ENCODE measurements around the gene CEACAM7.

- TF ChIP-seq MAX (CRISPR knock-in tag; IDR thresholded peaks at IDR 0.05), result no peak
- TF ChIP-seq ZBTB43 (CRISPR knock-in tag; IDR thresholded peaks at IDR 0.05), result no peak
- no peak for TF ChIP-seq CTCF (IDR thresholded peaks at IDR 0.05)
- no peak for TF ChIP-seq NFE2L1 (CRISPR knock-in tag; IDR thresholded peaks at IDR 0.05)
- no peak for TF ChIP-seq MXD4 (CRISPR knock-in tag; IDR thresholded peaks at IDR 0.05; ENCODE audit: borderline replicate concordance)
- no peak for TF ChIP-seq FOXJ3 (CRISPR knock-in tag; IDR thresholded peaks at IDR 0.05; ENCODE audit: borderline replicate concordance)
- TF ChIP-seq ESRRA (CRISPR knock-in tag; IDR thresholded peaks at IDR 0.05; ENCODE audit: borderline replicate concordance), result no peak
- TF ChIP-seq NR3C1 (CRISPR knock-in tag; conservative IDR thresholded peaks at IDR 0.05; ENCODE audit: low read depth), result no peak
- TF ChIP-seq CREB1 (CRISPR knock-in tag; IDR thresholded peaks at IDR 0.05), result no peak
- no peak for TF ChIP-seq FOXK1 (CRISPR knock-in tag; IDR thresholded peaks at IDR 0.05)
- no peak for TF ChIP-seq CBFB (CRISPR knock-in tag; IDR thresholded peaks at IDR 0.05; ENCODE audit: low read depth)
Measured at GRCh38 chr19:41718761-41719160, 30.7 kb upstream of the CEACAM7 start.
